T47D (cell line): Measurements from ENCODE around the gene CCDC50.

Experiments used
- DNase-seq, 2 experiments: peaks; one replicate each; pipeline versions ENCODE4 v3.0.0 to v3.0.0-alpha.2; 2011 to 2012; ENCODE audit warnings: low read depth in 1 of 2, low spot score in 1 of 2
- JUND ChIP-seq: IDR thresholded peaks from 2 replicates; pipeline ENCODE4 v1.6.1; 2012; ENCODE audit warnings: low read depth
- in situ Hi-C: cut with HindIII; loops from 2 replicates; pipeline ENCODE4 v1.10.0; 2016; ENCODE audit warnings: low sequenced_read_pairs, low pct_unique_long_range_greater_than_20kb

CCDC50 gene

GRCh38 chr3:191360620-191361019, 31.4 kb downstream of the CCDC50 start:
- TF ChIP-seq JUND = no peak
- DNase-seq = no peak
- in situ Hi-C loops = no loop called here

GRCh38 chr3:191361456-191361855, 32.3 kb downstream of the CCDC50 start:
- TF ChIP-seq JUND = no peak
- no peak for DNase-seq
- in situ Hi-C loops = no loop called here

- no peak for TF ChIP-seq JUND
- no peak for DNase-seq
- in situ Hi-C loops = no loop called here
Observed at GRCh38 chr3:191362037-191362436, 32.8 kb downstream of the CCDC50 start.

GRCh38 chr3:191362524-191363090, 33.4 kb downstream of the CCDC50 start:
- no peak for DNase-seq
- TF ChIP-seq JUND = no peak
- in situ Hi-C loops = no loop called here

- DNase-seq = no peak
- in situ Hi-C loops = no loop called here
- TF ChIP-seq JUND = no peak
Observed at GRCh38 chr3:191363221-191363620, 34.0 kb downstream of the CCDC50 start.

- no peak for TF ChIP-seq JUND
- DNase-seq = no peak
- in situ Hi-C loops = no loop called here
Observed at GRCh38 chr3:191366675-191367074, 37.5 kb downstream of the CCDC50 start.

GRCh38 chr3:191368755-191369615, 39.8 kb downstream of the CCDC50 start:
- no peak for TF ChIP-seq JUND
- in situ Hi-C loops = no loop called here
- no peak for DNase-seq

- TF ChIP-seq JUND = no peak
- no peak for DNase-seq
- in situ Hi-C loops = no loop called here
Observed at GRCh38 chr3:191369616-191370010, 40.4 kb downstream of the CCDC50 start.

GRCh38 chr3:191372122-191372521, 42.9 kb downstream of the CCDC50 start:
- no peak for DNase-seq
- TF ChIP-seq JUND = no peak
- in situ Hi-C loops = no loop called here

- TF ChIP-seq JUND = no peak
- in situ Hi-C loops = no loop called here
- DNase-seq = no peak
Observed at GRCh38 chr3:191373327-191373726, 44.1 kb downstream of the CCDC50 start.

GRCh38 chr3:191376516-191377141, 47.4 kb downstream of the CCDC50 start:
- peak in 1 of 2 experiments; percentile 41 for DNase-seq
- in situ Hi-C loops = no loop called here
- TF ChIP-seq JUND = no peak

- no peak for DNase-seq
- no peak for TF ChIP-seq JUND
- in situ Hi-C loops = no loop called here
Observed at GRCh38 chr3:191378142-191378812, 49.1 kb downstream of the CCDC50 start.

GRCh38 chr3:191379446-191379845, 50.3 kb downstream of the CCDC50 start:
- TF ChIP-seq JUND = no peak
- in situ Hi-C loops = no loop called here
- DNase-seq = no peak
